ENCODE data around the gene SPA17. TPM values are rescaled to one million over a fixed set of nuclear protein-coding genes. Genes with fewer than 3 reads are reported as not detected.

Gene SPA17
- total RNA-seq, 4 donors from 2014 or later, result 4.2 to 8.6 (median 5.8) TPM

GRCh38 chr11:124667601-124668000, 6.1 kb upstream of the SPA17 start:
- DNase-seq (ENCODE audit: extremely low spot score), result no peak
- WGBS, result 90% methylated on average over 3 of the region's 3 CpGs

GRCh38 chr11:124669193-124669592, 4.5 kb upstream of the SPA17 start:
- TF ChIP-seq CTCF (IDR thresholded peaks at IDR 0.05), result peak; percentile 76 to 87 (median 82)
- no peak for TF ChIP-seq POLR2AphosphoS5 (IDR thresholded peaks at IDR 0.05)
- no peaks in the 10 kb centered on the region for H3K9me3 ChIP-seq
- no peak overlapping the region for H3K4me3 ChIP-seq
- H3K4me1 ChIP-seq, result peaks cover 8 to 16% (median 11%) of the 10 kb centered on the region in 4 donors
- no peak overlapping the region for H3K27ac ChIP-seq (replicated peaks in 1 of 4)
- intact Hi-C loops (cut with DNase I), result loop anchor here (1.0 to 2.0 kb wide), 2 partner anchors 94 to 168 kb away; no protein-coding TSS in a partner anchor
- no peak for DNase-seq (ENCODE audit: extremely low spot score)
- WGBS, result 23% methylated on average over 8 of the region's 8 CpGs
- H3K27me3 ChIP-seq, result no peaks in the 10 kb centered on the region
- H3K36me3 ChIP-seq, result peaks cover 0 to 42% (median 15%) of the 10 kb centered on the region in 4 donors

More at GRCh38 chr11:124667601-124668000, 6.1 kb upstream of the SPA17 start:
- no peaks in the 10 kb centered on the region for H3K27me3 ChIP-seq
- no peak overlapping the region for H3K27ac ChIP-seq (replicated peaks in 1 of 4)
- H3K4me1 ChIP-seq, result peaks cover under 1 to 7% (median 1%) of the 10 kb centered on the region in 4 donors
- intact Hi-C loops (cut with DNase I), result no loop called here
- H3K9me3 ChIP-seq, result no peaks in the 10 kb centered on the region
- peaks cover 0 to 52% (median 18%) of the 10 kb centered on the region in 4 donors for H3K36me3 ChIP-seq
- H3K4me3 ChIP-seq, result no peak overlapping the region
- TF ChIP-seq POLR2AphosphoS5 (IDR thresholded peaks at IDR 0.05) (no peak), CTCF (IDR thresholded peaks at IDR 0.05) (no peak), EP300 (IDR thresholded peaks at IDR 0.05) (no peak), POLR2A (IDR thresholded peaks at IDR 0.05; ENCODE audit: low read depth) (no peak)

GRCh38 chr11:124670732-124671131, 3.0 kb upstream of the SPA17 start:
- H3K27me3 ChIP-seq, result no peaks in the 10 kb centered on the region
- no peaks in the 10 kb centered on the region for H3K9me3 ChIP-seq
- intact Hi-C loops (cut with DNase I), result loop anchor here (5.0 kb wide), 2 partner anchors 72 to 282 kb away; partner anchors contain the start of gene CCDC15
- no peak for DNase-seq (ENCODE audit: extremely low spot score)
- H3K4me1 ChIP-seq, result peaks cover 17 to 21% (median 17%) of the 10 kb centered on the region in 4 donors
- no peak overlapping the region for H3K4me3 ChIP-seq
- peaks cover 0 to 27% (median 6%) of the 10 kb centered on the region in 4 donors for H3K36me3 ChIP-seq
- no peak for TF ChIP-seq EP300 (IDR thresholded peaks at IDR 0.05)
- TF ChIP-seq CTCF (IDR thresholded peaks at IDR 0.05), result no peak
- no peak for TF ChIP-seq POLR2AphosphoS5 (IDR thresholded peaks at IDR 0.05)
- TF ChIP-seq POLR2A (IDR thresholded peaks at IDR 0.05; ENCODE audit: low read depth), result no peak
- no peak overlapping the region for H3K27ac ChIP-seq (replicated peaks in 1 of 4)
- 40% methylated on average over 3 of the region's 3 CpGs for WGBS

GRCh38 chr11:124672536-124673215, 1.0 kb upstream of the SPA17 start:
- no peaks in the 10 kb centered on the region for H3K9me3 ChIP-seq
- 64% methylated on average over 7 of the region's 7 CpGs for WGBS
- peak overlapping the region; percentile 68 to 79 (median 74) for H3K4me3 ChIP-seq
- H3K36me3 ChIP-seq, result peaks cover 0 to 9% (median 4%) of the 10 kb centered on the region in 4 donors
- peaks cover 17 to 25% (median 19%) of the 10 kb centered on the region in 4 donors for H3K4me1 ChIP-seq
- no peaks in the 10 kb centered on the region for H3K27me3 ChIP-seq
- no peak for DNase-seq (ENCODE audit: extremely low spot score)
- TF ChIP-seq EP300 (IDR thresholded peaks at IDR 0.05) (no peak), CTCF (IDR thresholded peaks at IDR 0.05) (no peak), POLR2A (IDR thresholded peaks at IDR 0.05; ENCODE audit: low read depth) (no peak), POLR2AphosphoS5 (IDR thresholded peaks at IDR 0.05) (no peak)
- peak overlapping the region; percentile 81 to 90 (median 85) for H3K27ac ChIP-seq (replicated peaks in 1 of 4)
- intact Hi-C loops (cut with DNase I), result loop anchor here (5.0 kb wide), 2 partner anchors 70 to 280 kb away; partner anchors contain the start of gene CCDC15
